ENCODE data around the gene DHX32.

DHX32 gene

GRCh38 chr10:125824736-125825135, 56.4 kb downstream of the DHX32 start:
- peaks cover 12% of the 10 kb centered on the region; the same call in 1 of the 2 replicates for H3K36me3 ChIP-seq (ENCODE audit: insufficient read depth)
- H3K79me2 ChIP-seq (ENCODE audit: insufficient read depth, low read depth), result peaks cover 40% of the 10 kb centered on the region
- H3K4me2 ChIP-seq, result peak overlapping the region; percentile 93
- H2AFZ ChIP-seq (ENCODE audit: low read depth), result no peak overlapping the region
- H3K9ac ChIP-seq, result peak overlapping the region; percentile 85; the same call in 1 of the 2 replicates
- H4K20me1 ChIP-seq (ENCODE audit: insufficient read depth), result no peaks in the 10 kb centered on the region; the same call in 1 of the 2 replicates
- no peak overlapping the region for H3K27ac ChIP-seq
- no peaks in the 10 kb centered on the region for H3K27me3 ChIP-seq (ENCODE audit: insufficient read depth, low read depth)
- peaks cover 27% of the 10 kb centered on the region for H3K4me1 ChIP-seq (ENCODE audit: low read depth, poor library complexity, severe bottlenecking)
- TF ChIP-seq CTCF (conservative IDR thresholded peaks at IDR 0.05; ENCODE audit: low read depth, low read length), result no peak
- no peak overlapping the region for H3K4me3 ChIP-seq (IDR thresholded peaks at IDR 0.05; ENCODE audit: insufficient read depth, low read depth, low read length)

GRCh38 chr10:125823663-125824251, 57.3 kb downstream of the DHX32 start:
- H3K27me3 ChIP-seq (ENCODE audit: insufficient read depth, low read depth), result no peaks in the 10 kb centered on the region
- H3K9ac ChIP-seq, result peak overlapping the region; percentile 85
- H3K4me1 ChIP-seq (ENCODE audit: low read depth, poor library complexity, severe bottlenecking), result peaks cover 27% of the 10 kb centered on the region
- H3K79me2 ChIP-seq (ENCODE audit: insufficient read depth, low read depth), result peaks cover 40% of the 10 kb centered on the region
- no peak overlapping the region for H3K4me3 ChIP-seq (IDR thresholded peaks at IDR 0.05; ENCODE audit: insufficient read depth, low read depth, low read length)
- TF ChIP-seq CTCF (conservative IDR thresholded peaks at IDR 0.05; ENCODE audit: low read depth, low read length), result no peak
- H2AFZ ChIP-seq (ENCODE audit: low read depth), result peak overlapping the region; percentile 94
- H3K36me3 ChIP-seq (ENCODE audit: insufficient read depth), result peaks cover 2% of the 10 kb centered on the region; the same call in 1 of the 2 replicates
- H3K4me2 ChIP-seq, result peak overlapping the region; percentile 93
- H3K27ac ChIP-seq, result peak overlapping the region; percentile 80
- no peaks in the 10 kb centered on the region; the same call in 1 of the 2 replicates for H4K20me1 ChIP-seq (ENCODE audit: insufficient read depth)

- H3K4me3 ChIP-seq (IDR thresholded peaks at IDR 0.05; ENCODE audit: insufficient read depth, low read depth, low read length), result no peak within 1 kb of the TSS
- no peaks in the 10 kb centered on the region; the same call in 1 of the 2 replicates for H4K20me1 ChIP-seq (ENCODE audit: insufficient read depth)
- H3K9ac ChIP-seq, result peak within 1 kb of the TSS; percentile 85
- peak within 1 kb of the TSS; percentile 93 for H3K4me2 ChIP-seq
- H3K36me3 ChIP-seq (ENCODE audit: insufficient read depth), result no peaks in the 10 kb centered on the region
- H2AFZ ChIP-seq (ENCODE audit: low read depth), result peak within 1 kb of the TSS; percentile 94
- TF ChIP-seq CTCF (conservative IDR thresholded peaks at IDR 0.05; ENCODE audit: low read depth, low read length), result no peak
- peaks cover 40% of the 10 kb centered on the region for H3K79me2 ChIP-seq (ENCODE audit: insufficient read depth, low read depth)
- H3K27me3 ChIP-seq (ENCODE audit: insufficient read depth, low read depth), result no peaks in the 10 kb centered on the region
- H3K4me1 ChIP-seq (ENCODE audit: low read depth, poor library complexity, severe bottlenecking), result peaks cover 27% of the 10 kb centered on the region
- H3K27ac ChIP-seq, result peak within 1 kb of the TSS; percentile 80
These were observed 58.0 kb downstream of the DHX32 start, which contains the start of the genes BCCIP and UROS for GRCh38 chr10:125822878-125823662. Gene BCCIP (plus strand): TSS chr10:125823546. CDS start chr10:125823558, 12 bp downstream. Gene UROS (minus strand): TSS chr10:125823258. CDS start chr10:125816499, 6,759 bp downstream.

- no peaks in the 10 kb centered on the region; the same call in 1 of the 2 replicates for H4K20me1 ChIP-seq (ENCODE audit: insufficient read depth)
- no peak overlapping the region for H2AFZ ChIP-seq (ENCODE audit: low read depth)
- H3K4me2 ChIP-seq, result no peak overlapping the region; the same call in 1 of the 2 replicates
- H3K4me1 ChIP-seq (ENCODE audit: low read depth, poor library complexity, severe bottlenecking), result peaks cover 23% of the 10 kb centered on the region
- H3K27ac ChIP-seq, result no peak overlapping the region
- H3K79me2 ChIP-seq (ENCODE audit: insufficient read depth, low read depth), result peaks cover 32% of the 10 kb centered on the region
- H3K9ac ChIP-seq, result no peak overlapping the region
- H3K4me3 ChIP-seq (IDR thresholded peaks at IDR 0.05; ENCODE audit: insufficient read depth, low read depth, low read length), result no peak overlapping the region
- TF ChIP-seq CTCF (conservative IDR thresholded peaks at IDR 0.05; ENCODE audit: low read depth, low read length), result no peak
- H3K27me3 ChIP-seq (ENCODE audit: insufficient read depth, low read depth), result no peaks in the 10 kb centered on the region
- no peaks in the 10 kb centered on the region for H3K36me3 ChIP-seq (ENCODE audit: insufficient read depth)
These were observed 60.4 kb downstream of the DHX32 start for GRCh38 chr10:125820701-125821100.
